GM12878 (cell line): ENCODE data around the gene SEC22C. TPM values are rescaled to one million over a fixed set of nuclear protein-coding genes. Genes with fewer than 3 reads are reported as not detected.

ENCODE experiments used
- ATAC-seq: fragments of 200-7000 bp; cut with Tn5 transposase; 3 replicates; pipeline ENCODE4 v1.9.1; 2020; ENCODE audit warnings: mild to moderate bottlenecking, moderate library complexity
- BruUV-seq: library from RNA; stranded (reverse); fragments of 400-500 nt; replicated peaks from 2 replicates; lab custom pipeline; 2021; lab: Mats Ljungman, UMichigan
- CTCF ChIA-PET: fragments of 300-600 bp; sonication (Branson Sonifier 250); formaldehyde crosslinking; extraction: SDS; loops from one replicate; lab custom pipeline; 2021; ENCODE audit warnings: inconsistent platforms; lab: Yijun Ruan, JAX
- POLR2A ChIA-PET: fragments of 350-600 bp; formaldehyde crosslinking; extraction: SDS; loops from one replicate; lab custom pipeline; 2021; ENCODE audit warnings: inconsistent platforms; lab: Charles Lee
- RAD21 ChIA-PET: fragments of 300-600 bp; sonication (Branson Sonifier 250); formaldehyde crosslinking; loops from one replicate; lab custom pipeline; 2023; ENCODE audit warnings: antibody characterized with exemption; ENCODE audit not compliant: unreplicated experiment; lab: Charles Lee
- SMC1A ChIA-PET: fragments of 300-600 bp; sonication (Branson Sonifier 250); formaldehyde crosslinking; loops from one replicate; lab custom pipeline; 2023; ENCODE audit not compliant: unreplicated experiment, uncharacterized antibody; lab: Charles Lee
- DNase-seq: peaks from one replicate; pipeline ENCODE4 v3.0.0-alpha.2; 2011; ENCODE audit warnings: low read depth, low spot score
- FAIRE-seq: peaks from 3 replicates; lab custom pipeline; 2011; peaks lifted over from hg19 to GRCh38; lab: Jason Lieb, UNC
- H2AFZ ChIP-seq: 2 replicates; pipeline ENCODE4 v1.6.0; 2011; ENCODE audit warnings: low read depth, low read length, control low read depth; ENCODE audit not compliant: control insufficient read depth
- H3K27ac ChIP-seq: 2 replicates; pipeline ENCODE4 v1.5.1; 2011; ENCODE audit warnings: control low read depth; ENCODE audit not compliant: control insufficient read depth, insufficient read depth
- H3K27me3 ChIP-seq, 2 experiments: replicated peaks in 1 of 2; 2 replicates each; pipeline versions ENCODE4 v1.6.0 to v1.6.1; 2011; ENCODE audit warnings: low read length in 1 of 2; ENCODE audit not compliant: control insufficient read depth in 2 of 2, insufficient read depth in 2 of 2
- H3K36me3 ChIP-seq, 2 experiments: 2 replicates each; pipeline ENCODE4 v1.5.1; 2011; ENCODE audit warnings: low read length in 1 of 2; ENCODE audit not compliant: control insufficient read depth in 2 of 2, insufficient read depth in 2 of 2
- H3K4me1 ChIP-seq: 2 replicates; pipeline ENCODE4 v1.6.1; 2011; ENCODE audit warnings: mild to moderate bottlenecking, low read length, moderate library complexity, mixed read lengths; ENCODE audit not compliant: control insufficient read depth, insufficient read depth
- H3K4me2 ChIP-seq: 2 replicates; pipeline ENCODE4 v1.6.0; 2011; ENCODE audit warnings: control low read depth; ENCODE audit not compliant: control insufficient read depth, insufficient read depth
- H3K4me3 ChIP-seq: fragments of 200-600 bp; sonication (generic); 2 replicates; pipeline ENCODE4 v1.5.1; 2016
- H3K79me2 ChIP-seq: 2 replicates; pipeline ENCODE4 v1.6.0; 2011; ENCODE audit warnings: low read length; ENCODE audit not compliant: control insufficient read depth, insufficient read depth
- H3K9ac ChIP-seq: 2 replicates; pipeline ENCODE4 v1.8.0; 2011; ENCODE audit warnings: low read length, control low read depth, mixed read lengths; ENCODE audit not compliant: control insufficient read depth, insufficient read depth
- H3K9me3 ChIP-seq: replicated peaks from 3 replicates; pipeline ENCODE4 v1.5.1; 2011; ENCODE audit warnings: mild to moderate bottlenecking, low read length; ENCODE audit not compliant: control insufficient read depth, insufficient read depth
- H4K20me1 ChIP-seq: 2 replicates; pipeline ENCODE4 v1.6.0; 2011; ENCODE audit not compliant: control insufficient read depth, insufficient read depth
- CEBPB ChIP-seq, 2 experiments: fragments of 150-350 bp in 1 of 2; IDR thresholded peaks; 2 replicates each; pipeline ENCODE4 v1.6.1; 2012 to 2014; ENCODE audit warnings: low read depth in 2 of 2, low read length in 2 of 2, borderline replicate concordance in 1 of 2, inconsistent platforms in 1 of 2
- EP300 ChIP-seq, 2 experiments: fragments of 150-350 bp in 1 of 2; IDR thresholded peaks; 2 replicates each; pipeline ENCODE4 v1.6.1; 2011 to 2012; ENCODE audit warnings: low read depth in 2 of 2, low read length in 2 of 2, borderline replicate concordance in 1 of 2, improper control_type of control experiment in 1 of 2, inconsistent platforms in 1 of 2; ENCODE audit not compliant: control insufficient read depth in 1 of 2
- MYC ChIP-seq: IDR thresholded peaks from 2 replicates; pipeline ENCODE4 v1.6.1; 2011; ENCODE audit warnings: mild to moderate bottlenecking, low read length, moderate library complexity, inconsistent platforms; ENCODE audit not compliant: insufficient read depth, insufficient replicate concordance, insufficient read length, severe bottlenecking
- NBN ChIP-seq: fragments of 450-650 bp; IDR thresholded peaks from 2 replicates; pipeline ENCODE4 v1.6.1; 2016
- POU2F2 ChIP-seq: IDR thresholded peaks from 3 replicates; pipeline ENCODE4 v1.6.1; 2011; ENCODE audit warnings: low read depth, mild to moderate bottlenecking, low read length, borderline replicate concordance
- RAD21 ChIP-seq: IDR thresholded peaks from 2 replicates; pipeline ENCODE4 v1.6.1; 2011; ENCODE audit warnings: mild to moderate bottlenecking, low read depth, low read length, moderate library complexity; ENCODE audit not compliant: insufficient read depth
- SIN3A ChIP-seq: IDR thresholded peaks from 2 replicates; pipeline ENCODE4 v1.6.1; 2012; ENCODE audit warnings: low read depth, low read length, improper control_type of control experiment
- SIX5 ChIP-seq: IDR thresholded peaks from 2 replicates; pipeline ENCODE4 v1.6.1; 2011; ENCODE audit warnings: mild to moderate bottlenecking, low read depth, low read length, moderate library complexity; ENCODE audit not compliant: severe bottlenecking
- STAT1 ChIP-seq: fragments of 450-650 bp; conservative IDR thresholded peaks from 2 replicates; pipeline ENCODE4 v1.6.1; 2014; ENCODE audit warnings: antibody characterized with exemption, mild to moderate bottlenecking
- WGBS: methylation state at CpG from one replicate; pipeline ENCODE4 v1.1.6; 2016; ENCODE audit warnings: low lambda C conversion rate; ENCODE audit not compliant: insufficient replicate concordance, insufficient coverage; ENCODE audit errors: missing lambda C conversion rate; 5-methylcytosine and 5-hydroxymethylcytosine counted together
- in situ Hi-C: fragments of 300-500 bp; cut with MboI; formaldehyde crosslinking; loops from 9 replicates; pipeline ENCODE4 v1.14.3; 2018; ENCODE audit warnings: mixed read lengths
- intact Hi-C: fragments of 100-400 bp; cut with micrococcal nuclease; formaldehyde crosslinking; loops from one replicate; pipeline ENCODE4 v1.14.2; 2022; ENCODE audit not compliant: unreplicated experiment
- polyA plus RNA-seq, 11 experiments: library from polyadenylated mRNA; depleted of rRNA in 4 of 11; unstranded in 6 of 11; stranded (reverse) in 5 of 11; fragments of >200 nt; fragmentation: Nextera tagmentation in 4 of 11; fragmentation: Illumina TruSeq in 1 of 11; extraction: Ambion mirVana in 4 of 11; extraction: Trizol in 1 of 11; gene quantifications; 1 replicate in 1 of 11; 2 replicates in 10 of 11; pipeline versions ENCODE4 v1.2.1 to v1.2.3, GENCODE V29; 2011 to 2016; ENCODE audit warnings: inconsistent platforms in 2 of 11, missing spikeins in 2 of 11, low read depth in 1 of 11
- total RNA-seq, 4 experiments: library from RNA; depleted of rRNA in 3 of 4; stranded (reverse); fragments of >200 nt in 3 of 4; fragmentation: Illumina TruSeq in 1 of 4; extraction: Trizol in 1 of 4; gene quantifications; 2 replicates each; pipeline versions ENCODE4 v1.2.1 to v1.2.3, GENCODE V29; 2013 to 2021
- TF ChIP-seq, protein P1 (sequence below): fragments of 450-650 bp; IDR thresholded peaks from 2 replicates; pipeline ENCODE4 v1.6.1; 2017; ENCODE audit warnings: mild to moderate bottlenecking, moderate library complexity

The SEC22C gene
- total and polyA plus RNA-seq, 10 of the 15 experiments (the other 5 are each of a cell fraction or from before 2014, with no cell fraction given) = 15.6 to 47.0 (median 39.1) TPM

DNA sequence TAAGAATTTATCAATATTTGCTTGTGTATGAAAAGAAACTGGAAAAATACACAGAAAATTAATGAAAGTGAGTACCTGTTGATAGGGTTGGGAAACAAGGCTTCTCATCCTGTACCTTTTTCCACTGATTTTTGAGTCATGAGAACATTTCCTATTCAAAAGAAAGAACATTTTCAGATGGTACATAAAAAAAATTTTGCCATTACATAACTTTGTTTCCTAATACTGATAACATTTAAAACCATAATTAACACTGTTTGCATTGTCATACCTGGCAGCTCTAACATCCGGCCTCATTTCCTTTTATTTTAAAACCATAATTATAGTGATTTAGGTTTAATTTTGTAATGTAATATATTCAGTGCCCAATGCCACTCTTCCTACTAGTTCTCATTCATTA, 30.4 kb upstream of the SEC22C start:
- in situ Hi-C loops = no loop called here

DNA sequence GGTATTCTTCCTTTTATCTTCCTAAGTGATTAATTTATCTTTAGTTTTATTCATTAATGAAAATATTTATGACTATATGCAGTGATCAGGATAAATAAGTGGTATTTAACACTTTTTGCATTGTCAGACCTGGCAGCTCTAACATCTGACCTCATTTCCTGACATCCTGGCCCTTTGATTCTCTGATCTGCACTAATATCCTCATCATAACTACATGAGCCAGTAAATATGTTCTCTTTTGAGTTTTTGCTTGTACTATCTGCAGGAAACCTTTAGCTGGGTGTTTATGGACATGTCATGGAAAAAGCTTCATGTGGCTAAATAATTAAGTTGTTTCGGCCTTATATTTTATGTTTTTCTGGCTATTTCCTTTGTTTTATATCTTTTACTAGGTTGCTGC, 29.2 kb upstream of the SEC22C start:
- H3K9ac ChIP-seq = no peak overlapping the region
- FAIRE-seq = no peak
- TF ChIP-seq STAT1 (no peak), MYC (no peak), CEBPB (IDR thresholded peaks at IDR 0.05; ENCODE audit: borderline replicate concordance in 1 of 2, low read depth in 2 of 2, low read length in 2 of 2) (no peak), SIN3A (no peak), RAD21 (no peak), EP300 (IDR thresholded peaks at IDR 0.05; ENCODE audit: borderline replicate concordance in 1 of 2, control insufficient read depth in 1 of 2, low read depth in 2 of 2, low read length in 2 of 2) (no peak), POU2F2 (no peak)
- TF ChIP-seq, protein P1, sequence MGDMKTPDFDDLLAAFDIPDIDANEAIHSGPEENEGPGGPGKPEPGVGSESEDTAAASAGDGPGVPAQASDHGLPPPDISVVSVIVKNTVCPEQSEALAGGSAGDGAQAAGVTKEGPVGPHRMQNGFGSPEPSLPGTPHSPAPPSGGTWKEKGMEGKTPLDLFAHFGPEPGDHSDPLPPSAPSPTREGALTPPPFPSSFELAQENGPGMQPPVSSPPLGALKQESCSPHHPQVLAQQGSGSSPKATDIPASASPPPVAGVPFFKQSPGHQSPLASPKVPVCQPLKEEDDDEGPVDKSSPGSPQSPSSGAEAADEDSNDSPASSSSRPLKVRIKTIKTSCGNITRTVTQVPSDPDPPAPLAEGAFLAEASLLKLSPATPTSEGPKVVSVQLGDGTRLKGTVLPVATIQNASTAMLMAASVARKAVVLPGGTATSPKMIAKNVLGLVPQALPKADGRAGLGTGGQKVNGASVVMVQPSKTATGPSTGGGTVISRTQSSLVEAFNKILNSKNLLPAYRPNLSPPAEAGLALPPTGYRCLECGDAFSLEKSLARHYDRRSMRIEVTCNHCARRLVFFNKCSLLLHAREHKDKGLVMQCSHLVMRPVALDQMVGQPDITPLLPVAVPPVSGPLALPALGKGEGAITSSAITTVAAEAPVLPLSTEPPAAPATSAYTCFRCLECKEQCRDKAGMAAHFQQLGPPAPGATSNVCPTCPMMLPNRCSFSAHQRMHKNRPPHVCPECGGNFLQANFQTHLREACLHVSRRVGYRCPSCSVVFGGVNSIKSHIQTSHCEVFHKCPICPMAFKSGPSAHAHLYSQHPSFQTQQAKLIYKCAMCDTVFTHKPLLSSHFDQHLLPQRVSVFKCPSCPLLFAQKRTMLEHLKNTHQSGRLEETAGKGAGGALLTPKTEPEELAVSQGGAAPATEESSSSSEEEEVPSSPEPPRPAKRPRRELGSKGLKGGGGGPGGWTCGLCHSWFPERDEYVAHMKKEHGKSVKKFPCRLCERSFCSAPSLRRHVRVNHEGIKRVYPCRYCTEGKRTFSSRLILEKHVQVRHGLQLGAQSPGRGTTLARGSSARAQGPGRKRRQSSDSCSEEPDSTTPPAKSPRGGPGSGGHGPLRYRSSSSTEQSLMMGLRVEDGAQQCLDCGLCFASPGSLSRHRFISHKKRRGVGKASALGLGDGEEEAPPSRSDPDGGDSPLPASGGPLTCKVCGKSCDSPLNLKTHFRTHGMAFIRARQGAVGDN = no peak

More for the DNA sequence above, 30.4 kb upstream of the SEC22C start:
- intact Hi-C loops = no loop called here
- BruUV-seq = no TSS peak
- no peak for DNase-seq
- peak; percentile 47 for ATAC-seq
- CTCF ChIA-PET = interaction anchor here (0.9 to 4.6 kb wide), 9 partner anchors 9 to 65 kb away, joined by 3 to 41 read pairs (median 7); partner anchors contain the start of genes NKTR and SEC22C
- Histone ChIP-seq H3K4me3 (no peak overlapping the region), H3K9me3 (no peaks in the 10 kb centered on the region; the same call in 1 of the 3 replicates), H3K9ac (no peak overlapping the region), H3K4me1 (peaks cover 3% of the 10 kb centered on the region; the same call in 1 of the 2 replicates), H3K79me2 (peaks cover 79% of the 10 kb centered on the region), H4K20me1 (no peaks in the 10 kb centered on the region), H3K4me2 (no peak overlapping the region; the same call in 1 of the 2 replicates), H3K36me3 (peaks cover 0 to 17% of the 10 kb centered on the region in 2 experiments; a peak in 3 of 4 replicates), H2AFZ (no peak overlapping the region)
- no peak for FAIRE-seq
- SMC1A ChIA-PET = interaction anchor here (1.0 to 3.7 kb wide), 4 partner anchors 9 to 30 kb away, joined by 3 to 31 read pairs (median 10); partner anchors contain the start of genes NKTR and SEC22C
- RAD21 ChIA-PET = interaction anchor here (1.1 to 1.5 kb wide), 3 partner anchors 11 to 42 kb away, joined by 3 to 6 read pairs (median 4); partner anchors contain the start of gene NKTR
- WGBS = 3% methylated on average over 1 of the region's 1 CpG
- TF ChIP-seq NBN = no peak
- TF ChIP-seq SIX5 = no peak
- TF ChIP-seq, all 136 proteins: peak for 0
- POLR2A ChIA-PET = interaction anchor here (1.1 to 2.1 kb wide), 3 partner anchors 10 to 22 kb away, joined by 4 to 12 read pairs (median 4); partner anchors contain the start of gene SS18L2
- Histone ChIP-seq H3K27me3 (no peaks in the 10 kb centered on the region), H3K27ac (no peak overlapping the region)

More for the DNA sequence above, 29.2 kb upstream of the SEC22C start:
- peak; percentile 30; the same call in 1 of the 3 replicates for ATAC-seq
- Histone ChIP-seq H3K27ac (no peak overlapping the region), H3K27me3 (no peaks in the 10 kb centered on the region), H3K36me3 (peaks cover 0 to 23% of the 10 kb centered on the region in 2 experiments; a peak in 3 of 4 replicates), H3K4me2 (no peak overlapping the region), H3K4me1 (peaks cover 3% of the 10 kb centered on the region; the same call in 1 of the 2 replicates), H2AFZ (no peak overlapping the region), H3K79me2 (peaks cover 89% of the 10 kb centered on the region), H3K9me3 (no peaks in the 10 kb centered on the region; the same call in 1 of the 3 replicates), H3K4me3 (no peak overlapping the region), H4K20me1 (no peaks in the 10 kb centered on the region)
- intact Hi-C loops (no loop called here), in situ Hi-C loops (no loop called here)
- no peak for DNase-seq
- ChIA-PET CTCF (interaction anchor here (0.7 to 4.6 kb wide), 6 partner anchors 9 to 1366 kb away, joined by 3 to 41 read pairs (median 4); partner anchors contain the start of genes NKTR and SEC22C), POLR2A (interaction anchor here (0.7 to 1.5 kb wide), 3 partner anchors 8 to 268 kb away, joined by 7 to 10 read pairs (median 7); partner anchors contain the start of gene NKTR), RAD21 (no interaction called here), SMC1A (interaction anchor here (1.1 to 3.7 kb wide), 4 partner anchors 9 to 23 kb away, joined by 3 to 31 read pairs (median 4); partner anchors contain the start of gene NKTR)
- WGBS = 100% methylated on average over 1 of the region's 1 CpG
- BruUV-seq = no TSS peak
